ENCODE measurements around the gene DENND11. TPM values are rescaled to one million over a fixed set of nuclear protein-coding genes. Genes with fewer than 3 reads are reported as not detected.

The DENND11 gene
- total and polyA plus RNA-seq, 9 of the 15 experiments (the other 6 are each of a cell fraction or from before 2014, with no cell fraction given): 0.07 to 1.1 (median 0.36) TPM

DNA sequence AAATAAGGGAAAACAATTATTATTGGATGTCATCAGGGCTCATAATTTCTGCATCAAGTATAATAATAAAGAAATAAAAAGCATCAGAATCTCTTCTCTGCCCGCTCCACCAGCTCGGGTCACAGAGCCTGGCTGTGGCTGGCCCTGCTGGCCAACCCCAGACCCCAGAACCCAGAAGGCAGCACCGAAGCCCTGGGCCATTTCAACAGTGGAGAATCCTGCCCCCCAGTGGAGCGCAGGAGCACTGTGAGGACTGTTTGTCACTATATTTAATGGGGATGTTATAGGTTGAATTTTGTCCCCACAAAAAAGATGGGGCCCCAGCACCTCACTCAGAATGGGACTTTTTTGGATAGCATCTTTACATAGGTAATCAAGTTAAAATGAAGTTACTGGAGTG lies 27.3 kb downstream of the DENND11 start:
- ATAC-seq (peak; percentile 96), FAIRE-seq (peak; percentile 37), DNase-seq (ENCODE audit: extremely low read depth in 1 of 4, low spot score in 3 of 4) (peak; percentile 50 to 71 (median 52))
- peaks cover 0 to 3% of the 10 kb centered on the region in 2 experiments; a peak in 2 of 5 replicates for H3K4me1 ChIP-seq (replicated peaks in 1 of 2; ENCODE audit: control insufficient read depth in 2 of 2, insufficient read depth in 2 of 2, low read length in 2 of 2)
- H3K79me2 ChIP-seq (ENCODE audit: control insufficient read depth, insufficient read depth, low read length): no peaks in the 10 kb centered on the region
- H3K9ac ChIP-seq (ENCODE audit: insufficient read depth in 1 of 2, low read depth in 2 of 2, low read length in 2 of 2): no peak overlapping the region
- H2AFZ ChIP-seq (ENCODE audit: low read depth, low read length): no peak overlapping the region
- no TSS peak for BruUV-seq (replicated peaks)
- no peak overlapping the region for H3K4me3 ChIP-seq
- H3K9me1 ChIP-seq (ENCODE audit: control insufficient read depth, insufficient read depth, low read length): no peaks in the 10 kb centered on the region
- ChIA-PET POLR2A (no interaction called here), CTCF (ENCODE audit: low intra/inter-chr PET ratio) (interaction anchor here (1.7 kb wide), 1 partner anchor 21 kb away, joined by 4 read pairs; no protein-coding TSS in a partner anchor)
- H4K20me1 ChIP-seq (replicated peaks; ENCODE audit: control insufficient read depth, insufficient read depth, low read length): no peaks in the 10 kb centered on the region
- WGBS (ENCODE audit: insufficient coverage, low coverage, missing lambda C conversion rate): 2% methylated on average over 4 of the region's 4 CpGs
- H3K36me3 ChIP-seq (ENCODE audit: control insufficient read depth, insufficient read depth, low read length): no peaks in the 10 kb centered on the region
- H3K4me2 ChIP-seq (ENCODE audit: insufficient read depth, low read length): no peak overlapping the region
- peaks cover 11 to 28% of the 10 kb centered on the region in 2 experiments for H3K27me3 ChIP-seq (ENCODE audit: control insufficient read depth in 2 of 2, insufficient read depth in 2 of 2, low read length in 2 of 2)
- no peaks in the 10 kb centered on the region for H3K9me3 ChIP-seq (replicated peaks; ENCODE audit: control insufficient read depth, insufficient read depth, low read depth, low read length)
- no peak overlapping the region for H3K27ac ChIP-seq (ENCODE audit: extremely low read depth, low read depth, low read length)
- intact Hi-C loops (cut with micrococcal nuclease): loop anchor here (2.0 kb wide), 1 partner anchor 20 kb away; no protein-coding TSS in a partner anchor
- in situ Hi-C loops (cut with MboI): no loop called here
- TF ChIP-seq XRCC5 (IDR thresholded peaks at IDR 0.05; ENCODE audit: low read depth, low read length) (0 out of 2 replicates have a peak, but pooled peaks have one; percentile 29), ZNF830 (CRISPR knock-in tag; IDR thresholded peaks at IDR 0.05) (no peak), ZC3H8 (IDR thresholded peaks at IDR 0.05) (no peak), ZFP36 (IDR thresholded peaks at IDR 0.05; ENCODE audit: low read depth, low read length, partially characterized antibody) (no peak), ZNF717 (CRISPR knock-in tag; IDR thresholded peaks at IDR 0.05) (no peak), SMC3 (conservative IDR thresholded peaks at IDR 0.05; ENCODE audit: insufficient read depth, low read depth, low read length) (peak; percentile 53; the same call in 1 of the 2 replicates), RAD21 (CRISPR knock-in tag; conservative IDR thresholded peaks at IDR 0.05 in 1 of 2, IDR thresholded peaks at IDR 0.05 in 1 of 2) (peak in 1 of 2 experiments; percentile 56; a peak in 2 of 4 replicates), ZNF764 (CRISPR knock-in tag; IDR thresholded peaks at IDR 0.05; ENCODE audit: low read depth) (no peak)
- TF ChIP-seq, protein P1, sequence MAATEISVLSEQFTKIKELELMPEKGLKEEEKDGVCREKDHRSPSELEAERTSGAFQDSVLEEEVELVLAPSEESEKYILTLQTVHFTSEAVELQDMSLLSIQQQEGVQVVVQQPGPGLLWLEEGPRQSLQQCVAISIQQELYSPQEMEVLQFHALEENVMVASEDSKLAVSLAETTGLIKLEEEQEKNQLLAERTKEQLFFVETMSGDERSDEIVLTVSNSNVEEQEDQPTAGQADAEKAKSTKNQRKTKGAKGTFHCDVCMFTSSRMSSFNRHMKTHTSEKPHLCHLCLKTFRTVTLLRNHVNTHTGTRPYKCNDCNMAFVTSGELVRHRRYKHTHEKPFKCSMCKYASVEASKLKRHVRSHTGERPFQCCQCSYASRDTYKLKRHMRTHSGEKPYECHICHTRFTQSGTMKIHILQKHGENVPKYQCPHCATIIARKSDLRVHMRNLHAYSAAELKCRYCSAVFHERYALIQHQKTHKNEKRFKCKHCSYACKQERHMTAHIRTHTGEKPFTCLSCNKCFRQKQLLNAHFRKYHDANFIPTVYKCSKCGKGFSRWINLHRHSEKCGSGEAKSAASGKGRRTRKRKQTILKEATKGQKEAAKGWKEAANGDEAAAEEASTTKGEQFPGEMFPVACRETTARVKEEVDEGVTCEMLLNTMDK (IDR thresholded peaks at IDR 0.05; ENCODE audit: borderline replicate concordance, insufficient read depth, low read depth, low read length, poor library complexity, severe bottlenecking): peak; percentile 88
- TF ChIP-seq, protein P2, sequence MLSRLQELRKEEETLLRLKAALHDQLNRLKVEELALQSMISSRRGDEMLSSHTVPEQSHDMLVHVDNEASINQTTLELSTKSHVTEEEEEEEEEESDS (CRISPR knock-in tag; IDR thresholded peaks at IDR 0.05): no peak
- TF ChIP-seq, protein P3, sequence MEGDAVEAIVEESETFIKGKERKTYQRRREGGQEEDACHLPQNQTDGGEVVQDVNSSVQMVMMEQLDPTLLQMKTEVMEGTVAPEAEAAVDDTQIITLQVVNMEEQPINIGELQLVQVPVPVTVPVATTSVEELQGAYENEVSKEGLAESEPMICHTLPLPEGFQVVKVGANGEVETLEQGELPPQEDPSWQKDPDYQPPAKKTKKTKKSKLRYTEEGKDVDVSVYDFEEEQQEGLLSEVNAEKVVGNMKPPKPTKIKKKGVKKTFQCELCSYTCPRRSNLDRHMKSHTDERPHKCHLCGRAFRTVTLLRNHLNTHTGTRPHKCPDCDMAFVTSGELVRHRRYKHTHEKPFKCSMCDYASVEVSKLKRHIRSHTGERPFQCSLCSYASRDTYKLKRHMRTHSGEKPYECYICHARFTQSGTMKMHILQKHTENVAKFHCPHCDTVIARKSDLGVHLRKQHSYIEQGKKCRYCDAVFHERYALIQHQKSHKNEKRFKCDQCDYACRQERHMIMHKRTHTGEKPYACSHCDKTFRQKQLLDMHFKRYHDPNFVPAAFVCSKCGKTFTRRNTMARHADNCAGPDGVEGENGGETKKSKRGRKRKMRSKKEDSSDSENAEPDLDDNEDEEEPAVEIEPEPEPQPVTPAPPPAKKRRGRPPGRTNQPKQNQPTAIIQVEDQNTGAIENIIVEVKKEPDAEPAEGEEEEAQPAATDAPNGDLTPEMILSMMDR (IDR thresholded peaks at IDR 0.05 in 2 of 3, conservative IDR thresholded peaks at IDR 0.05 in 1 of 3; ENCODE audit: insufficient read depth in 2 of 3, low read depth in 1 of 3, low read length in 3 of 3): peak; percentile 73 to 78 (median 77)
